NB4 (cell line): ENCODE measurements around the gene ITCH.
"Not testable (repeated sequence)": the region's sequence is repeated elsewhere in the genome, so short reads cannot be mapped to it uniquely, and the experiment has no call there.

Experiments
- DNase-seq: peaks from one replicate; pipeline ENCODE4 v3.0.0; 2010; ENCODE audit warnings: low read depth
- H3K4me3 ChIP-seq: one replicate; pipeline ENCODE4 v1.5.1; 2011; ENCODE audit warnings: mild to moderate bottlenecking, low read depth, low read length, moderate library complexity
- CTCF ChIP-seq: IDR thresholded peaks from one replicate; pipeline ENCODE4 v1.5.1; 2012; ENCODE audit warnings: low read depth, low read length
- MAX ChIP-seq: IDR thresholded peaks from 2 replicates; pipeline ENCODE4 v1.6.1; 2011; ENCODE audit warnings: low read depth, low read length
- MYC ChIP-seq: IDR thresholded peaks from 2 replicates; pipeline ENCODE4 v1.6.1; 2011; ENCODE audit warnings: low read depth, low read length
- POLR2A ChIP-seq: IDR thresholded peaks from 2 replicates; pipeline ENCODE4 v1.6.1; 2011; ENCODE audit warnings: mild to moderate bottlenecking; ENCODE audit not compliant: insufficient read length; ENCODE audit errors: extremely low read depth

Gene ITCH

GRCh38 chr20:34410336-34410735 lies 47.3 kb downstream of the ITCH start:
- TF ChIP-seq MYC = no peak
- no peak for TF ChIP-seq CTCF
- TF ChIP-seq MAX = no peak
- no peak for TF ChIP-seq POLR2A
- no peak for DNase-seq
- H3K4me3 ChIP-seq = no peak overlapping the region

- DNase-seq = no peak
- H3K4me3 ChIP-seq = no peak overlapping the region
- TF ChIP-seq POLR2A = no peak
- no peak for TF ChIP-seq MYC
- no peak for TF ChIP-seq CTCF
- TF ChIP-seq MAX = no peak
Observed at GRCh38 chr20:34412453-34412852, 49.4 kb downstream of the ITCH start.

- not testable (repeated sequence) for DNase-seq, H3K4me3 ChIP-seq
Observed at GRCh38 chr20:34414525-34414924, 51.5 kb downstream of the ITCH start.

GRCh38 chr20:34415079-34415478 lies 52.0 kb downstream of the ITCH start:
- no peak overlapping the region for H3K4me3 ChIP-seq
- peak; percentile 62 for DNase-seq

GRCh38 chr20:34420146-34420545 lies 57.1 kb downstream of the ITCH start:
- TF ChIP-seq MYC (no peak), POLR2A (no peak), MAX (no peak), CTCF (no peak)
- no peak for DNase-seq
- no peak overlapping the region for H3K4me3 ChIP-seq

More at GRCh38 chr20:34415079-34415478, 52.0 kb downstream of the ITCH start:
- TF ChIP-seq CTCF = no peak
- no peak for TF ChIP-seq POLR2A
- no peak for TF ChIP-seq MAX
- TF ChIP-seq MYC = no peak

- no peak overlapping the region for H3K4me3 ChIP-seq
- DNase-seq = no peak
- no peak for TF ChIP-seq MAX
- no peak for TF ChIP-seq CTCF
Observed at GRCh38 chr20:34420975-34421374, 57.9 kb downstream of the ITCH start.
